Measurements from ENCODE around the gene NFIL3.
"Not testable (repeated sequence)": the region's sequence is repeated elsewhere in the genome, so short reads cannot be mapped to it uniquely, and the experiment has no call there.

Gene NFIL3

GRCh38 chr9:91403665-91404543 is 19.7 kb downstream of the NFIL3 start:
- no peak overlapping the region for H3K27ac ChIP-seq (ENCODE audit: low read depth, low read length)
- H3K27me3 ChIP-seq (ENCODE audit: control insufficient read depth, insufficient read depth, low read length): no peaks in the 10 kb centered on the region
- no peaks in the 10 kb centered on the region for H3K4me1 ChIP-seq (ENCODE audit: control insufficient read depth, insufficient read depth, low read length)
- H3K9ac ChIP-seq (ENCODE audit: low read length): no peak overlapping the region
- H3K36me3 ChIP-seq (ENCODE audit: control insufficient read depth, insufficient read depth, low read length): no peaks in the 10 kb centered on the region
- H3K4me3 ChIP-seq (ENCODE audit: low read length): no peak overlapping the region

- Histone ChIP-seq H3K27ac (ENCODE audit: low read depth, low read length) (no peak overlapping the region), H3K27me3 (ENCODE audit: control insufficient read depth, insufficient read depth, low read length) (no peaks in the 10 kb centered on the region), H3K4me3 (ENCODE audit: low read length) (no peak overlapping the region), H3K4me1 (ENCODE audit: control insufficient read depth, insufficient read depth, low read length) (no peaks in the 10 kb centered on the region), H3K9ac (ENCODE audit: low read length) (no peak overlapping the region), H3K36me3 (ENCODE audit: control insufficient read depth, insufficient read depth, low read length) (no peaks in the 10 kb centered on the region)
Observed at GRCh38 chr9:91398926-91399325, 24.7 kb downstream of the NFIL3 start.

GRCh38 chr9:91395553-91396471 is 27.8 kb downstream of the NFIL3 start:
- no peak overlapping the region for H3K27ac ChIP-seq (ENCODE audit: low read depth, low read length)
- H3K9ac ChIP-seq (ENCODE audit: low read length): no peak overlapping the region
- no peaks in the 10 kb centered on the region for H3K27me3 ChIP-seq (ENCODE audit: control insufficient read depth, insufficient read depth, low read length)
- H3K4me1 ChIP-seq (ENCODE audit: control insufficient read depth, insufficient read depth, low read length): no peaks in the 10 kb centered on the region
- no peak overlapping the region for H3K4me3 ChIP-seq (ENCODE audit: low read length)
- H3K36me3 ChIP-seq (ENCODE audit: control insufficient read depth, insufficient read depth, low read length): no peaks in the 10 kb centered on the region

- H3K27ac ChIP-seq (ENCODE audit: low read depth, low read length): no peak overlapping the region
- no peaks in the 10 kb centered on the region for H3K36me3 ChIP-seq (ENCODE audit: control insufficient read depth, insufficient read depth, low read length)
- no peak overlapping the region for H3K9ac ChIP-seq (ENCODE audit: low read length)
- no peak overlapping the region for H3K4me3 ChIP-seq (ENCODE audit: low read length)
- H3K27me3 ChIP-seq (ENCODE audit: control insufficient read depth, insufficient read depth, low read length): no peaks in the 10 kb centered on the region
- no peaks in the 10 kb centered on the region for H3K4me1 ChIP-seq (ENCODE audit: control insufficient read depth, insufficient read depth, low read length)
Observed at GRCh38 chr9:91395106-91395552, 28.5 kb downstream of the NFIL3 start.

- Histone ChIP-seq H3K27ac (ENCODE audit: low read depth, low read length) (no peak overlapping the region), H3K27me3 (ENCODE audit: control insufficient read depth, insufficient read depth, low read length) (no peaks in the 10 kb centered on the region), H3K4me1 (ENCODE audit: control insufficient read depth, insufficient read depth, low read length) (no peaks in the 10 kb centered on the region), H3K36me3 (ENCODE audit: control insufficient read depth, insufficient read depth, low read length) (no peaks in the 10 kb centered on the region), H3K4me3 (ENCODE audit: low read length) (no peak overlapping the region), H3K9ac (ENCODE audit: low read length) (no peak overlapping the region)
Observed at GRCh38 chr9:91393826-91394225, 29.8 kb downstream of the NFIL3 start.

- Histone ChIP-seq H3K4me1 (ENCODE audit: control insufficient read depth, insufficient read depth, low read length) (no peaks in the 10 kb centered on the region), H3K27ac (ENCODE audit: low read depth, low read length) (no peak overlapping the region), H3K4me3 (ENCODE audit: low read length) (no peak overlapping the region)
Observed at GRCh38 chr9:91392435-91392834, 31.2 kb downstream of the NFIL3 start.

GRCh38 chr9:91391818-91392217 is 31.8 kb downstream of the NFIL3 start:
- Histone ChIP-seq H3K27ac (ENCODE audit: low read depth, low read length) (no peak overlapping the region), H3K4me3 (ENCODE audit: low read length) (no peak overlapping the region), H3K4me1 (ENCODE audit: control insufficient read depth, insufficient read depth, low read length) (no peaks in the 10 kb centered on the region), H3K36me3 (ENCODE audit: control insufficient read depth, insufficient read depth, low read length) (no peaks in the 10 kb centered on the region), H3K9ac (ENCODE audit: low read length) (no peak overlapping the region), H3K27me3 (ENCODE audit: control insufficient read depth, insufficient read depth, low read length) (no peaks in the 10 kb centered on the region)

More at GRCh38 chr9:91392435-91392834, 31.2 kb downstream of the NFIL3 start:
- no peak overlapping the region for H3K9ac ChIP-seq (ENCODE audit: low read length)
- H3K27me3 ChIP-seq (ENCODE audit: control insufficient read depth, insufficient read depth, low read length): no peaks in the 10 kb centered on the region
- H3K36me3 ChIP-seq (ENCODE audit: control insufficient read depth, insufficient read depth, low read length): no peaks in the 10 kb centered on the region

GRCh38 chr9:91391412-91391811 is 32.2 kb downstream of the NFIL3 start:
- Histone ChIP-seq H3K27me3 (ENCODE audit: control insufficient read depth, insufficient read depth, low read length) (no peaks in the 10 kb centered on the region), H3K27ac (ENCODE audit: low read depth, low read length) (no peak overlapping the region), H3K36me3 (ENCODE audit: control insufficient read depth, insufficient read depth, low read length) (no peaks in the 10 kb centered on the region), H3K4me3 (ENCODE audit: low read length) (no peak overlapping the region), H3K4me1 (ENCODE audit: control insufficient read depth, insufficient read depth, low read length) (no peaks in the 10 kb centered on the region), H3K9ac (ENCODE audit: low read length) (no peak overlapping the region)

- H3K27ac ChIP-seq (ENCODE audit: low read depth, low read length); H3K27me3 ChIP-seq (ENCODE audit: control insufficient read depth, insufficient read depth, low read length); H3K4me1 ChIP-seq (ENCODE audit: control insufficient read depth, insufficient read depth, low read length); H3K9ac ChIP-seq (ENCODE audit: low read length); H3K4me3 ChIP-seq (ENCODE audit: low read length); H3K36me3 ChIP-seq (ENCODE audit: control insufficient read depth, insufficient read depth, low read length): not testable (repeated sequence)
Observed at GRCh38 chr9:91389686-91390085, 33.9 kb downstream of the NFIL3 start.

- no peak overlapping the region for H3K4me3 ChIP-seq (ENCODE audit: low read length)
- no peak overlapping the region for H3K27ac ChIP-seq (ENCODE audit: low read depth, low read length)
- no peaks in the 10 kb centered on the region for H3K4me1 ChIP-seq (ENCODE audit: control insufficient read depth, insufficient read depth, low read length)
- no peaks in the 10 kb centered on the region for H3K36me3 ChIP-seq (ENCODE audit: control insufficient read depth, insufficient read depth, low read length)
- H3K27me3 ChIP-seq (ENCODE audit: control insufficient read depth, insufficient read depth, low read length): no peaks in the 10 kb centered on the region
- H3K9ac ChIP-seq (ENCODE audit: low read length): no peak overlapping the region
Observed at GRCh38 chr9:91386765-91387164, 36.9 kb downstream of the NFIL3 start.

GRCh38 chr9:91384954-91385353 is 38.7 kb downstream of the NFIL3 start:
- Histone ChIP-seq H3K27ac (ENCODE audit: low read depth, low read length) (no peak overlapping the region), H3K4me1 (ENCODE audit: control insufficient read depth, insufficient read depth, low read length) (no peaks in the 10 kb centered on the region), H3K36me3 (ENCODE audit: control insufficient read depth, insufficient read depth, low read length) (no peaks in the 10 kb centered on the region), H3K27me3 (ENCODE audit: control insufficient read depth, insufficient read depth, low read length) (no peaks in the 10 kb centered on the region), H3K4me3 (ENCODE audit: low read length) (no peak overlapping the region), H3K9ac (ENCODE audit: low read length) (no peak overlapping the region)

GRCh38 chr9:91383577-91383976 is 40.1 kb downstream of the NFIL3 start:
- no peaks in the 10 kb centered on the region for H3K4me1 ChIP-seq (ENCODE audit: control insufficient read depth, insufficient read depth, low read length)
- H3K27ac ChIP-seq (ENCODE audit: low read depth, low read length): no peak overlapping the region
- no peak overlapping the region for H3K4me3 ChIP-seq (ENCODE audit: low read length)
- H3K27me3 ChIP-seq (ENCODE audit: control insufficient read depth, insufficient read depth, low read length): no peaks in the 10 kb centered on the region
- H3K36me3 ChIP-seq (ENCODE audit: control insufficient read depth, insufficient read depth, low read length): no peaks in the 10 kb centered on the region
- no peak overlapping the region for H3K9ac ChIP-seq (ENCODE audit: low read length)

Data from rectal smooth muscle tissue (tissue), 1 donor.